Activated T-cell treated with anti-CD3 and anti-CD28 coated beads, Interleukin-2, amount 50 U/mL, for 72 hours (primary cell): ENCODE results near the gene MYO1B. TPM values are rescaled to one million over a fixed set of nuclear protein-coding genes. Genes with fewer than 3 reads are reported as not detected.

Experiments used
- ATAC-seq, 2 donors: fragments of 150-1000 bp; cut with Tn5 transposase; replicated peaks in 1 of 2; 2 replicates each; pipeline ENCODE4 v1.10.0; 2021; ENCODE audit warnings: moderate library complexity in 2 of 2, mild to moderate bottlenecking in 1 of 2
- DNase-seq, 2 donors: peaks; one replicate each; pipeline ENCODE4 v3.0.0; 2021 to 2022; ENCODE audit warnings: mixed read lengths in 1 of 2
- H3K27ac Mint-ChIP-seq: one replicate; pipeline ENCODE4 v1.8.0; 2022; ENCODE audit warnings: mild to moderate bottlenecking, moderate library complexity, mixed read lengths
- H3K27me3 Mint-ChIP-seq: one replicate; pipeline ENCODE4 v1.8.0; 2022; ENCODE audit warnings: low read depth, mixed read lengths
- H3K36me3 Mint-ChIP-seq, 2 donors: one replicate each; pipeline ENCODE4 v1.8.0; 2022; ENCODE audit warnings: mixed read lengths in 2 of 2, mild to moderate bottlenecking in 1 of 2; ENCODE audit not compliant: insufficient read depth in 2 of 2
- H3K4me1 Mint-ChIP-seq: one replicate; pipeline ENCODE4 v1.8.0; 2022; ENCODE audit warnings: low read depth, mixed read lengths
- H3K4me3 Mint-ChIP-seq, 2 donors: one replicate each; pipeline ENCODE4 v1.8.0; 2022; ENCODE audit warnings: mild to moderate bottlenecking in 2 of 2, mixed read lengths in 2 of 2, moderate library complexity in 2 of 2
- H3K9me3 Mint-ChIP-seq, 2 donors: one replicate each; pipeline ENCODE4 v1.8.0; 2022; ENCODE audit warnings: mixed read lengths in 2 of 2
- total RNA-seq, 2 donors: library from RNA; stranded (reverse); gene quantifications; one replicate each; pipeline ENCODE4 v1.2.3, GENCODE V29; 2022

The MYO1B gene
- total RNA-seq, 2 donors from 2014 or later: 24.4 to 37.5 TPM

DNA sequence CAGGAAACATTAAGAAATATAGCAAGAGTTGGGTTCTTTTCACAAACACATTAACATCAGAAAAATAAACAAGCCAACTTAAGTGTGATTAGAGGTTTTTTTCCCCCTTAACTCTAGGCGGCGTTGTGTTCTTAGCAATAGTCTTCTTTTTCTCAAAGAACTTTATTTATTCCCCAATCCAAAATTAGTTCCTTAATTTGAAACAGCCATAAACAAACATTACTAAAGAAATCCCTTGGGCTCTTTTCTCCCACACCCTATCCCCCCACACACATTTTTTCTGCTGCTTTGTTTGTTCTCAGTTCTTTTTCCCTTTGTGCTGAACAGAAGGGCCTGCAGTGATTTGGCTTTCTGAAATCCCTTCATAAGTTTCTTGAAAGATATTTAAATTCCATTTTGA, 13.2 kb upstream of the MYO1B start:
- Mint-ChIP-seq H3K4me3 (no peak overlapping the region), H3K36me3 (no peaks in the 10 kb centered on the region), H3K9me3 (no peaks in the 10 kb centered on the region), H3K4me1 (no peaks in the 10 kb centered on the region), H3K27ac (no peak overlapping the region), H3K27me3 (peaks cover 6% of the 10 kb centered on the region)
- DNase-seq (no peak), ATAC-seq (no peak)

DNA sequence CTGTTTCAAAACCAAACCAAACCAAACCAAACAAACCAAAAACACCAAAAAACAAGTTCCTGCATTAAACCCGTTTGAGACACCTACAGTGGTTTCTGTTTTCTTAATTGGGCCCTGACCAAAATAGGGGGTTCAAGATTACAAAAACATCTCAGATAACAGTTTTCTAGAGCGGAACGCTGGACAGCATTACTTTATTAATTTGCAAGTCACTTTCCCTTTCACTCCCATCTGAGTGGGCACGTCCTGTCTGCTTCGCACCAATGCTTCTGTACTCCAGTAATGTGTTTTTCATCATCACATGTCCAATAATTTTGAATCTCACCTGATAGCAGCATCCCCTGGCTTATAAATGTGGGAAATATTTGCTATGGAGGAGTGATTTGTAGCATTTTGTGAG, 11.7 kb upstream of the MYO1B start:
- no peak for ATAC-seq
- no peaks in the 10 kb centered on the region for H3K4me1 Mint-ChIP-seq
- DNase-seq: no peak
- peaks cover 6% of the 10 kb centered on the region for H3K27me3 Mint-ChIP-seq
- no peaks in the 10 kb centered on the region for H3K36me3 Mint-ChIP-seq
- H3K4me3 Mint-ChIP-seq: no peak overlapping the region
- H3K27ac Mint-ChIP-seq: no peak overlapping the region
- no peaks in the 10 kb centered on the region for H3K9me3 Mint-ChIP-seq

DNA sequence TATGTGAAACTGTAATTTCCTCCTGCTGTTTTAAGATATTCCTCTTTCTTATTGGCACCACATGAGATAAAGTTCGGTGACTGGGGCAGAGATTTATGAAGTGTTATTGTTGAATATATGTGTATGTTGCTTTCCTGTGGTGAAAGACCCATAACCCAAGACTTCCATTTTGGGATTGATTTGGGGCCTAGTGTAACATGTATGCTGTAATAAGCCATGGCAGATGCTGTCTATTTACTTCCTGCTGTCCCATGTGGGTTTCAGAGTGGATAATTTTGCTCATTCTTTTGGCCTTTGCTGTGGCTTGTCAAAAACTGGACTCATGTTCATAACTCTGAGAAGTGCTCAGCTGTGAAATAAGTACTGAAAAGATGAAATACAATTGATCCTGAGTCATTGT, 10.8 kb upstream of the MYO1B start:
- H3K27me3 Mint-ChIP-seq: peaks cover 6% of the 10 kb centered on the region
- peak overlapping the region; percentile 7 for H3K27ac Mint-ChIP-seq
- H3K36me3 Mint-ChIP-seq: no peaks in the 10 kb centered on the region
- H3K4me1 Mint-ChIP-seq: no peaks in the 10 kb centered on the region
- DNase-seq (no peak), ATAC-seq (no peak)
- H3K4me3 Mint-ChIP-seq: no peak overlapping the region
- no peaks in the 10 kb centered on the region for H3K9me3 Mint-ChIP-seq

DNA sequence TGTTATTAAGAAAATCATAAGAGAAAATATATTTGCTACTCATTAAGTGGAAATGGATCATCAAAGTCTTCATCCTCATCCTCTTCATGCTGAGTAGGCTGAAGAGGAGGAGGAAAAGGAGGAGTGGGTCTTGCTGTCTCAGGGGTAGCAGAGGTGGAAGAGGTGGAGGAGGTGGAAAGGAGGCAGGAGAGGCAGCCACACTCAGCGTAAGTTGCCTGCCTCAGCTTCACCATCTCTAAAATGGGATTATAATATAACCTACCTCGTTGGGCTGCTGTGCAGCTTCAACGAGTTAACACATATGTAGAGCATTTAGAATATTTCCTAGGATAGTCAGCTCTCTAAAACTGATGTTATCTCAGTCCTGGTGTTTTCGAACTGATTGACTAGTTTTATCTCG, 4.3 kb upstream of the MYO1B start:
- H3K27me3 Mint-ChIP-seq: peaks cover 8% of the 10 kb centered on the region
- H3K27ac Mint-ChIP-seq: no peak overlapping the region
- no peaks in the 10 kb centered on the region for H3K36me3 Mint-ChIP-seq
- DNase-seq (no peak), ATAC-seq (no peak)
- peaks cover 0 to 3% of the 10 kb centered on the region in 2 donors for H3K9me3 Mint-ChIP-seq
- no peak overlapping the region for H3K4me3 Mint-ChIP-seq
- no peaks in the 10 kb centered on the region for H3K4me1 Mint-ChIP-seq

DNA sequence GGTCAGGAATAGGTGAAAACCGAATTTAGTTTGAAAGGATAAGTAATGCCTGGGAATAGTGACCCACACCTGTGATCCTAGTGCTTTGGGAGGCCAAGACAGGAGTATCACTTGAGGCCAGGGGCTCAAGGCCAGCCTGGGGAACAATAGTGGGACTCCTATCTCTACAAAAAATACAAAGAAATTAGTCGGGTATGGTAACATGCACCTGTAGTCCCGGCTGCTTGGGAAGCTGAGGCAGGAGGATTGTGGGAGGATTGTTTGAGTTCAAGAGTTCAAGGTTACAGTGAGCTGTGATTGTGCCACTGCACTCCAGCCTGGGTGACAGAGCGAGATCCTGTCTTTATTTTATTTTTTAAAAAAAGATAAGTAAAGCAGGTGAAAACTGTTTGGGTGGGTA, 3.8 kb upstream of the MYO1B start:
- Mint-ChIP-seq H3K9me3 (peaks cover 0 to 3% of the 10 kb centered on the region in 2 donors), H3K27me3 (peaks cover 12% of the 10 kb centered on the region), H3K27ac (no peak overlapping the region), H3K36me3 (no peaks in the 10 kb centered on the region), H3K4me3 (no peak overlapping the region), H3K4me1 (peaks cover 3% of the 10 kb centered on the region)
- DNase-seq: no peak
- no peak for ATAC-seq

DNA sequence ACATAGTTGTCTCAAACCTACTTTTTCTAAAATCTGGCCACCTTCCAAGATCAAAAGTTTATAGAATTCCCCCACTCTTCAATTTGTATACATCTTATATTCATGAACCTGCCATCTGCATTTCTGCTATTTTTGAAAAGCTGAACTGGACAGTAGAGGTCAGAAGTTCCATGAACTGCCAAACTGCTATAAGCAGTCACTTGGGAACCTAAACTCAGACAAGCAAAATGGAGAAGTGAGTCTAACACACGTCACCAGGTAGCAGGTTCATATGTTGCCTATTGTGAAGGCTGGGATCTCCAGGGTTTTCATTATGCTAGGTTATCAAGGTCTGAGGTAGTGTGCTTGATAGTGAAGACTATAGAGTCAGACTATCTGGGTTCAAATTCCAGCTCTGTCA, 2.0 kb upstream of the MYO1B start:
- Mint-ChIP-seq H3K27ac (no peak overlapping the region), H3K9me3 (peaks cover 0 to 3% of the 10 kb centered on the region in 2 donors), H3K36me3 (no peaks in the 10 kb centered on the region), H3K4me1 (peaks cover 15% of the 10 kb centered on the region), H3K4me3 (no peak overlapping the region), H3K27me3 (peaks cover 28% of the 10 kb centered on the region)
- no peak for DNase-seq
- ATAC-seq: no peak

DNA sequence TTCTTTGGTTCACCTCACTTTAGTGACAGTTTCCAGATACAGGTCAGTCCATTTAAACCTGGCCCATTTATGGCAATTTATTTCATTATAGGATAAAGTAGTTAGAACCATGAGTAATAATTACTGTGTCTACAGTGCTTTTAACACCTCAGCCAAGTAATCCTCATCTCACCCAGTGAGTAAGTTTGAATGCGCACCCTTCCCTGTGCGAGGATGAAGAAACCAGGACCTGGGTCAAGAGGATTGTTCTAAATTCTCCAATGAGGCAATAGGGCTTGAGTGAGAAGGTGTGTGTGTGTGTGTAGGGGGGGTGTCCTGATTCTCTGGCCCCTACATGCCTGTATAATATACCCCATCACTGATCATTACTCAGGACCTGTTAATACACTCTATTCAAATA, 854 bp upstream of the MYO1B start:
- Mint-ChIP-seq H3K4me3 (peak overlapping the region; percentile 68 to 72), H3K36me3 (no peaks in the 10 kb centered on the region), H3K27ac (no peak overlapping the region), H3K9me3 (peaks cover 0 to 3% of the 10 kb centered on the region in 2 donors), H3K4me1 (peaks cover 15% of the 10 kb centered on the region), H3K27me3 (peaks cover 35% of the 10 kb centered on the region)
- DNase-seq (no peak), ATAC-seq (no peak)

DNA sequence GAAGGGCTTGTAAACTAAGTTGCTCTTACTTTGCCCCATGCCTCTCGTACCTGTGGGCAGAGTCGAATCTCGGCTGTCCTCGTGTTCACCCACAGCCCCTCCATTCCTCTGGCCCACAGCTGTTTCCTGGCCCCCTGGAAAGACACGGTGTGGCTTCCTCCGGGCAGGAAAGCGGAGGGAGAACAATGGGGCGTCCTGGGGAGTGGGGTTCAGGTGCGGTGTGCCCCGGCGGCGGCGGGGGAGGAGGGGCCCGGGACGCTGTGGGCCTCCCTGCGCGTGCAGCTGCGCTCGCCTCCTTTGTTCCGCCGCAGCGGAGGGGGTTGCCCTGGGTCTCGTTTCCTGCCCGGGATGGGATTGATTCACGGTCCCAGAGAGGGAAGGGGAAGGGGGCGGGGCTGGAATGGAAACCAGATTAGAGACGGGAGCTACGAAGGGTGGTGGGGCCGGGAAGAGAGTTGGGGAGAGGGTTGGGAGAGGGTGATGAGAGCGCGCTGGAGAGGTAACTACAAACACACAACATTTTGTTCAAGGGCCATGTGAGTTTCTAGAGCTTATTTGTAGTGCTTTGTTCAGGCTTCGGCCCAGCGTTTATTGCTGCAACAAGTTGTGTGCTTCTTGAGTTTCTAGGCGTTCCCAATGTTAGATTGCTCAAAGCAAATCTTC, 796 bp downstream of the MYO1B start:
- Mint-ChIP-seq H3K27me3 (peaks cover 37% of the 10 kb centered on the region), H3K36me3 (no peaks in the 10 kb centered on the region), H3K9me3 (peaks cover 0 to 3% of the 10 kb centered on the region in 2 donors), H3K4me1 (peaks cover 15% of the 10 kb centered on the region), H3K27ac (no peak overlapping the region), H3K4me3 (peak overlapping the region; percentile 84 to 88)
- ATAC-seq (peak; percentile 40 to 55), DNase-seq (peak; percentile 43 to 50)

DNA sequence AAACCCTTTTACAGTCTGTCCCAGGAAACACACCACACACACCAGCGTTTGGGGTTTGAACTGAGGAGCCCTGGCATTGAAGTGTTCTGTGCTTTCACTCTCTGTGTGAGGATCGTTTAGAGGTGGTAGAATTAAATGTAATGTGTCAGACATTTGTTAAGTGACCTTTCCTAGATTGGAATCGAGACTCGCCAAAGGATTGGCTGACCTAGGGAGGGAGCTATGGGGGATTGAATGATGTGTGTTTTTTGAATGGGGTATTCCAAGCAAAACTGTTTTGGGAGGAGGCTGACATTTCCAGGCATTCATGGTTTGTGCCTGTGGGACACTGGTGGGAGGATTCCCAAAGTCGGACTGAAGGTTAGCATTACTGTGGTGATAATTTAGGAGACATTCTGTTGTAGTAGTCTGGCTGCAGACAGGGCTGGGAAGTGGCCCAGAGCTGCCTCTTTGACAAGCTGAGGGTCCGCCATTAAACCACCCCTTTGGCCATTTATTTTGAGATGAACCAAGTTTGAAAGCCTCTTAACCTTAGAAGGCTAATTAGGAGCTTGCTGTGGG, 1.7 kb downstream of the MYO1B start:
- no peaks in the 10 kb centered on the region for H3K36me3 Mint-ChIP-seq
- no peak overlapping the region for H3K27ac Mint-ChIP-seq
- peak overlapping the region; percentile 84 to 88 for H3K4me3 Mint-ChIP-seq
- H3K4me1 Mint-ChIP-seq: peaks cover 15% of the 10 kb centered on the region
- no peak for ATAC-seq
- H3K27me3 Mint-ChIP-seq: peaks cover 32% of the 10 kb centered on the region
- H3K9me3 Mint-ChIP-seq: peaks cover 0 to 3% of the 10 kb centered on the region in 2 donors
- no peak for DNase-seq

DNA sequence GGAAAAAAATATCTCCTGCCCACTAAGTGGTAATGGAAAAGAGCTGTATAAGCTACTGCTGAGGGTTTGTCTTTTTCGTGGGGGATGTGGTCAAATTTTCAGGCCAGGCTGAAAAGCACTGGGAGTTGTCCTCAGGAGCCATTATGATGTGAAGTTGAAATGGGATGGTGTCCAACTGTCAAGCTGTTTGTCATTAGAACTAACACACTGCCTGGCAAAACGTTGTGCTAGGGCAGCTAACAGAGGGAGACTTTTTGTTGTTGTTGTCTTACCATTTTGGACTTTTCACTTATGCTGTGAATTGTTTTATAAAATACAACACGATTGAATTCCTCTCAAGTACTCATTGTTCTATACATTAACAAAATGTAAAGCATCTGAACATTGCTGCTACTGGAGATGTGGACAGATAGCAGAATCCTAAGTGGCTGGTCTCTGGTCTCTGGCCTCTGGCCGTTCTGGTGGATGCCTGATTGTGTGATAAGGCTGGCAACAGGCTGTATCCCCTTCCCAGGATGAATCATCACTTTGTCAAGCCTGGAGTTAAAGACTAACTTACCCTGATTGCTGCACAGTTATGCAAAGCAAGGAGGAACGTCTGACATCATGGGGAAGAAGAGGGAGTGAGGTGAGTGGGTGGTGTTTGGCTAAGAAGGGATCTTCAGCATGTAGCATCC, 2.3 kb downstream of the MYO1B start:
- Mint-ChIP-seq H3K4me3 (peak overlapping the region in 1 of 2 donors; percentile 5), H3K36me3 (no peaks in the 10 kb centered on the region), H3K27me3 (peaks cover 32% of the 10 kb centered on the region), H3K9me3 (peaks cover 0 to 3% of the 10 kb centered on the region in 2 donors), H3K4me1 (peaks cover 15% of the 10 kb centered on the region), H3K27ac (no peak overlapping the region)
- ATAC-seq (no peak), DNase-seq (no peak)

DNA sequence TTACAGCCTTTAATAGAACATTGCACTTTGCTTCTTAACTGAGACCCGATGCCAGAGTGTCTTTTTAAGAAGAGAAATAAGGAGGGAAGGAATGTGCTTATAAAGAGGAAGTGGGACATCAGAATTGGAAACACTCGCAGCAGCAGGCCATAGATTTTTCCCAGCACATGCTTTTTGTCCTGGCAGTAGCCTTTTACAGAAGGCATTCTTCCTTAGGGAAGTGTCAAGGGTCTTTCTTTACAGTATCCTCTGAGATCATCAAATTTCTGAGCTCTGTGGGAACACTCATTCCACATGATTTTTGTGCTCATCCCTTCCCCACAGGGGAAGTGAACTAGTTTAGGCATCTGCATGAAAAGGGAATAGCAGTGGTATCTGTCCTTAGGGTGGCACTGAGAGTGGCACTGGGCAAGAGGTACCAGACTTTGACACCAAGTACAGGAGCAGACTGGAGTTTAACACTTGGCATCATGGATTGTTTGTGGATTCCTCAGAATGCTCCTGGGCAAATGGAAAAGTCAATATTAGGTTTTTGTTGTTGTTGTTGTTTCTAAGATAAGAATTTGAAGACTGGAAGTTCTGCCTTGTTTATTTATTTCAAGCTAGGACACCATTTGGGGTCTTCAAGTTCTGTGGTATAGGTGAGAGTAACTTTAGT, 4.1 kb downstream of the MYO1B start:
- peaks cover 32% of the 10 kb centered on the region for H3K27me3 Mint-ChIP-seq
- no peak overlapping the region for H3K27ac Mint-ChIP-seq
- ATAC-seq (no peak), DNase-seq (no peak)
- no peaks in the 10 kb centered on the region for H3K36me3 Mint-ChIP-seq
- peaks cover 15% of the 10 kb centered on the region for H3K4me1 Mint-ChIP-seq
- H3K9me3 Mint-ChIP-seq: no peaks in the 10 kb centered on the region
- no peak overlapping the region for H3K4me3 Mint-ChIP-seq

DNA sequence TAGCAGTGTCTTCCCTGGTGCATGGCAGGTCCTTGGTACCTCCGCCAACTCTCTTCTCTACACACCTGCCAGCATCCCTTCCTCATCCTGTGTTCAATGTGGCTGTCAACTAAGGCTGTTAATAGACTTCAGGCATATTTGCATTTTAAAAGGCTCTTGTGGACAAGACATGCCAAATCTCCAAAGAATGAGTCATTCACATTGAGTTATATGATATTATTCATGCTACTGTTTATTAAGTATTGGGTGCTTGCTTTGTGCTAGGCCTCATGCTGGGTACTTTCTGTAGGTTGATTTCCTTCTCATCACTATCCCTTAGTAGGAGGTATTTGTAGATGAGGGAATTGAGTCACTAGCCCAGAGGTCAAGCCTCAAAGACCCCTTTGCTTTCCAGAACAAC, 5.2 kb downstream of the MYO1B start:
- no peak for ATAC-seq
- peaks cover 15% of the 10 kb centered on the region for H3K4me1 Mint-ChIP-seq
- no peaks in the 10 kb centered on the region for H3K36me3 Mint-ChIP-seq
- H3K4me3 Mint-ChIP-seq: no peak overlapping the region
- no peaks in the 10 kb centered on the region for H3K9me3 Mint-ChIP-seq
- H3K27me3 Mint-ChIP-seq: peaks cover 32% of the 10 kb centered on the region
- H3K27ac Mint-ChIP-seq: no peak overlapping the region
- no peak for DNase-seq

DNA sequence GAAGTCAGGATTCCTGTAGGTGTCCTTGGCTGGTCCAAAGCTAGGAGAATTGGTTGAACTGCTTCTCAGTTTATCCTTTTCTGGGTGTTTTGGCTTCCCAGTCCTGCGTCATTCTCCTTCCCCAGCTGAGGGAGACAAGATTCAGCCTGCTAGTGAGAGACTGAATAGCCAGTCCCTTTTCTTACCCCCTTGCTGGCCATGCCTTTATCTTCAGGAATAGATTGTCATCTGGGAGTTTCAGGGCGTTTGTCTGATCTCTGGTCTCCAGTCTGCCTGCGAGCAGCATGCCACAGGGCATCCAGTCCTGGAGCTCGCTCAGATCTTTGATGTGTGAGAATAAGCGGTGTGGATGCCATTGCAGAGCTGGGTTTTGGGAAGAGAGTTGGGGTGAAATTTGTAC, 5.8 kb downstream of the MYO1B start:
- no peak for ATAC-seq
- no peaks in the 10 kb centered on the region for H3K36me3 Mint-ChIP-seq

More for the DNA sequence above, 5.8 kb downstream of the MYO1B start:
- no peak for DNase-seq
- Mint-ChIP-seq H3K27me3 (peaks cover 32% of the 10 kb centered on the region), H3K27ac (no peak overlapping the region), H3K4me1 (peaks cover 15% of the 10 kb centered on the region), H3K9me3 (no peaks in the 10 kb centered on the region), H3K4me3 (no peak overlapping the region)
